Endothelial cell of umbilical vein (primary cell): ENCODE data around the gene KIAA1755.

Experiments used
- EZH2 ChIP-seq: IDR thresholded peaks from 2 replicates; pipeline ENCODE4 v1.6.1; 2012; ENCODE audit warnings: borderline replicate concordance, low read depth, mild to moderate bottlenecking, moderate library complexity, low read length, inconsistent platforms; ENCODE audit not compliant: severe bottlenecking
- FOS ChIP-seq: IDR thresholded peaks from 2 replicates; pipeline ENCODE4 v1.6.1; 2011; ENCODE audit warnings: mild to moderate bottlenecking, low read length, moderate library complexity, borderline replicate concordance; ENCODE audit not compliant: insufficient read depth
- GATA2 ChIP-seq: IDR thresholded peaks from 2 replicates; pipeline ENCODE4 v1.7.0; 2011; ENCODE audit warnings: low read depth, mild to moderate bottlenecking, moderate library complexity, mixed read lengths, low read length; ENCODE audit not compliant: insufficient read length, insufficient read depth
- JUN ChIP-seq: IDR thresholded peaks from 2 replicates; pipeline ENCODE4 v1.6.1; 2011; ENCODE audit warnings: borderline replicate concordance, low read depth; ENCODE audit not compliant: insufficient read length, insufficient read depth
- MYC ChIP-seq: IDR thresholded peaks from one replicate; pipeline ENCODE4 v1.6.1; 2011; ENCODE audit warnings: mild to moderate bottlenecking, low read depth, low read length
- POLR2A ChIP-seq: IDR thresholded peaks from 2 replicates; pipeline ENCODE4 v1.6.1; 2012; ENCODE audit warnings: low read depth, mild to moderate bottlenecking, control low read depth, low read length
- POLR2AphosphoS5 ChIP-seq: IDR thresholded peaks from 2 replicates; pipeline ENCODE4 v1.6.1; 2012; ENCODE audit warnings: low read depth, mild to moderate bottlenecking, control low read depth, low read length, moderate library complexity; ENCODE audit not compliant: insufficient read depth
- TF ChIP-seq, protein P1 (sequence below), 2 donors: IDR thresholded peaks; 1 replicate in 1 of 2; 2 replicates in 1 of 2; pipeline ENCODE4 v1.5.1; 2011; ENCODE audit warnings: low read length in 2 of 2, mild to moderate bottlenecking in 2 of 2, moderate library complexity in 2 of 2, control low read depth in 1 of 2, inconsistent platforms in 1 of 2, low read depth in 1 of 2; ENCODE audit not compliant: insufficient read depth in 1 of 2; ENCODE audit errors: extremely low read depth in 1 of 2
- TF ChIP-seq, protein P2 (sequence below): IDR thresholded peaks from 2 replicates; pipeline ENCODE4 v1.6.1; 2011; ENCODE audit not compliant: insufficient read depth, insufficient read length

DNA sequence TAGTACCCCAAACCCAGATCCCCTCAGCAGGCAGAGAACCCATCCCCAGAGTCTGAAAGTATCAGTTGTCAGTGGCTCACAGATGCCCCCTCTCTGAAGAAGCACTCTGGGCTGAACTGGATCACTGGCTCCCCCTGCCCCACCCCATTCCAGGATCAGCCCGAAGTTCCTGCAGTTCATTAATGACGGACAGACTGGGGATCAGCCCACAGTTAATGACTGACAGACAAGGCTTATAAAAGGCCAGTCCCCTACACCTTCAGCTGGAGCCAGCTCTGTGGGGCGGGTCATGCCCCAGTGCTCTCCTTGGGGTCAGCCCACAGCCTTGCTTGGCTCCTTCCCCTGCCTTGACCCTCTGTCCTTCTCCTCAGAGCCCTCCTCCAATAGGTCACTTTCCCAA is 21.7 kb downstream of the KIAA1755 start:
- no peak for TF ChIP-seq POLR2A
- TF ChIP-seq, protein P1, sequence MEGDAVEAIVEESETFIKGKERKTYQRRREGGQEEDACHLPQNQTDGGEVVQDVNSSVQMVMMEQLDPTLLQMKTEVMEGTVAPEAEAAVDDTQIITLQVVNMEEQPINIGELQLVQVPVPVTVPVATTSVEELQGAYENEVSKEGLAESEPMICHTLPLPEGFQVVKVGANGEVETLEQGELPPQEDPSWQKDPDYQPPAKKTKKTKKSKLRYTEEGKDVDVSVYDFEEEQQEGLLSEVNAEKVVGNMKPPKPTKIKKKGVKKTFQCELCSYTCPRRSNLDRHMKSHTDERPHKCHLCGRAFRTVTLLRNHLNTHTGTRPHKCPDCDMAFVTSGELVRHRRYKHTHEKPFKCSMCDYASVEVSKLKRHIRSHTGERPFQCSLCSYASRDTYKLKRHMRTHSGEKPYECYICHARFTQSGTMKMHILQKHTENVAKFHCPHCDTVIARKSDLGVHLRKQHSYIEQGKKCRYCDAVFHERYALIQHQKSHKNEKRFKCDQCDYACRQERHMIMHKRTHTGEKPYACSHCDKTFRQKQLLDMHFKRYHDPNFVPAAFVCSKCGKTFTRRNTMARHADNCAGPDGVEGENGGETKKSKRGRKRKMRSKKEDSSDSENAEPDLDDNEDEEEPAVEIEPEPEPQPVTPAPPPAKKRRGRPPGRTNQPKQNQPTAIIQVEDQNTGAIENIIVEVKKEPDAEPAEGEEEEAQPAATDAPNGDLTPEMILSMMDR (IDR thresholded peaks at IDR 0.05; ENCODE audit: extremely low read depth in 1 of 2, insufficient read depth in 1 of 2, low read depth in 1 of 2, low read length in 2 of 2) = no peak
- no peak for TF ChIP-seq POLR2AphosphoS5
- no peak for TF ChIP-seq EZH2
- TF ChIP-seq GATA2 = no peak
- TF ChIP-seq, protein P2, sequence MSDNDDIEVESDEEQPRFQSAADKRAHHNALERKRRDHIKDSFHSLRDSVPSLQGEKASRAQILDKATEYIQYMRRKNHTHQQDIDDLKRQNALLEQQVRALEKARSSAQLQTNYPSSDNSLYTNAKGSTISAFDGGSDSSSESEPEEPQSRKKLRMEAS = no peak
- no peak for TF ChIP-seq JUN
- no peak for TF ChIP-seq FOS
- no peak for TF ChIP-seq MYC
